ENCODE data around the gene THSD7B.

THSD7B gene

DNA sequence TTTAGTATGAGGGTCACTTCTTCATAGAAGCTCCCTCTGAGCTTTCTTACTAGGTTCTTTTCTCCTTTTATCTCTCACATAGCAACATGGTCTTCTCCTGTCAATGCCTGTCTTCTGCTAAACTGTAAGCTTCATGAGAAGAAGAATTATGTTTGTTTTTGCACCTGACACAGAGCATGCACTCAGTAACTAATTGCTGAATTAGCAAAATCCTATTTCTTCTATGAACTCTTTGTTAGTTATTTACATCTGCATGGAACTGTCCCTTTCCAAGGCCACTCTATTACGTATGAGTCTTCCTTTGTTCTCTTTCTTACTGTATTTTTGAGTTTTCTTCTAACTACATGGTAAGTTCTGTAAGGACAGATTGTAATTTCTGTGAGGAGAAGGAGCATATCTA, 63.4 kb downstream of the THSD7B start:
- H3K18ac ChIP-seq (ENCODE audit: low read length): no peak overlapping the region
- H3K9me3 ChIP-seq (ENCODE audit: insufficient read depth, low read depth, low read length): no peaks in the 10 kb centered on the region
- H4K8ac ChIP-seq (ENCODE audit: low read depth, low read length): no peak overlapping the region
- no CpG with 5 or more reads among the region's 1 CpG for WGBS (ENCODE audit: extremely low coverage, insufficient coverage, insufficient read length)
- no peak overlapping the region for H3K9ac ChIP-seq (ENCODE audit: low read length)
- no peak overlapping the region for H2BK120ac ChIP-seq (ENCODE audit: insufficient read depth, low read length, poor library complexity)
- DNase-seq: no peak
- no peak overlapping the region for H2AK5ac ChIP-seq (ENCODE audit: low read length)
- H2AFZ ChIP-seq (ENCODE audit: insufficient read depth, low read length, poor library complexity): no peak overlapping the region
- H3K79me1 ChIP-seq (ENCODE audit: low read length): no peaks in the 10 kb centered on the region
- no peak overlapping the region for H2BK5ac ChIP-seq (ENCODE audit: low read depth, low read length, poor library complexity)
- H3K23ac ChIP-seq (ENCODE audit: low read length): no peak overlapping the region
- no peak overlapping the region for H4K91ac ChIP-seq (ENCODE audit: low read depth, low read length)
- no peaks in the 10 kb centered on the region for H3K36me3 ChIP-seq (ENCODE audit: control insufficient read depth in 1 of 2, insufficient read depth in 2 of 2, low read length in 2 of 2)
- H2BK12ac ChIP-seq (ENCODE audit: low read length): no peak overlapping the region
- no peaks in the 10 kb centered on the region for H3K27me3 ChIP-seq (ENCODE audit: insufficient read depth, low read length)
- no peak overlapping the region for H3K4ac ChIP-seq (ENCODE audit: low read depth, low read length)
- H3K4me1 ChIP-seq (ENCODE audit: control insufficient read depth in 1 of 2, insufficient read depth in 2 of 2, low read length in 2 of 2): no peaks in the 10 kb centered on the region
- H3K14ac ChIP-seq (ENCODE audit: low read length): no peak overlapping the region
- H4K12ac ChIP-seq (ENCODE audit: low read depth, low read length): no peak overlapping the region
- no peak overlapping the region for H3K4me3 ChIP-seq (ENCODE audit: low read depth, low read length)
- no peak overlapping the region for H3K4me2 ChIP-seq (ENCODE audit: low read length)
- no peaks in the 10 kb centered on the region for H3K79me2 ChIP-seq (ENCODE audit: control insufficient read depth, insufficient read depth, low read length, poor library complexity)
- no peak overlapping the region for H3K27ac ChIP-seq (ENCODE audit: low read depth, low read length)

DNA sequence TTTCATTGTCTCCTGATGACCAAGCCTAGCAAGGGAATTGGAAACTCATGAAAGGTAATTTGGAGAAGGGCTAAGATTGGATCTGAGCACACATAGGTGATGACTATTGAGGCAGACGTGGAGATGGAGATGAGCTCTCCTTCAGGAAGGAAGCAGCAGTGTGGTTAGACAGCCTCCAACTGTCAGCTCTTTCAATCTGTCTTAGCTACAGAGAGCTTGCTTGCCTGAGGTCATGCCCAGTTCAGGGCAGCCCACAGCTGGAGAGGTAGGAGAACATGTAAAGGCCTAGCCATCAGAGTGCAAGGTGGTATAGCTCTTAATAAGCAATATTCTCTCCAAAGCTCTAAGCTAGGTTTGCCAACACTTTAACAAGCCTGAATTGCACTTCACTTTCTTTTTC, 79.2 kb downstream of the THSD7B start:
- Histone ChIP-seq H3K18ac (ENCODE audit: low read length) (no peak overlapping the region), H3K23ac (ENCODE audit: low read length) (no peak overlapping the region), H3K27me3 (ENCODE audit: insufficient read depth, low read length) (no peaks in the 10 kb centered on the region), H2BK5ac (ENCODE audit: low read depth, low read length, poor library complexity) (no peak overlapping the region), H3K4me3 (ENCODE audit: low read depth, low read length) (no peak overlapping the region), H3K14ac (ENCODE audit: low read length) (no peak overlapping the region), H2AK5ac (ENCODE audit: low read length) (no peak overlapping the region), H4K8ac (ENCODE audit: low read depth, low read length) (no peak overlapping the region), H2BK120ac (ENCODE audit: insufficient read depth, low read length, poor library complexity) (no peak overlapping the region), H2BK12ac (ENCODE audit: low read length) (no peak overlapping the region), H3K9me3 (ENCODE audit: insufficient read depth, low read depth, low read length) (no peaks in the 10 kb centered on the region), H3K4me1 (ENCODE audit: control insufficient read depth in 1 of 2, insufficient read depth in 2 of 2, low read length in 2 of 2) (no peaks in the 10 kb centered on the region), H4K91ac (ENCODE audit: low read depth, low read length) (no peak overlapping the region), H4K12ac (ENCODE audit: low read depth, low read length) (no peak overlapping the region), H3K79me1 (ENCODE audit: low read length) (no peaks in the 10 kb centered on the region), H3K4me2 (ENCODE audit: low read length) (no peak overlapping the region), H3K36me3 (ENCODE audit: control insufficient read depth in 1 of 2, insufficient read depth in 2 of 2, low read length in 2 of 2) (no peaks in the 10 kb centered on the region), H3K4ac (ENCODE audit: low read depth, low read length) (no peak overlapping the region), H2AFZ (ENCODE audit: insufficient read depth, low read length, poor library complexity) (no peak overlapping the region), H3K79me2 (ENCODE audit: control insufficient read depth, insufficient read depth, low read length, poor library complexity) (no peaks in the 10 kb centered on the region), H3K9ac (ENCODE audit: low read length) (no peak overlapping the region), H3K27ac (ENCODE audit: low read depth, low read length) (no peak overlapping the region)
- no CpG with 5 or more reads among the region's 1 CpG for WGBS (ENCODE audit: extremely low coverage, insufficient coverage, insufficient read length)
- no peak for DNase-seq

- H2BK12ac ChIP-seq (ENCODE audit: low read length): no peak overlapping the region
- no peaks in the 10 kb centered on the region for H3K79me2 ChIP-seq (ENCODE audit: control insufficient read depth, insufficient read depth, low read length, poor library complexity)
- H4K91ac ChIP-seq (ENCODE audit: low read depth, low read length): no peak overlapping the region
- no peak for DNase-seq
- H3K4me2 ChIP-seq (ENCODE audit: low read length): no peak overlapping the region
- H3K14ac ChIP-seq (ENCODE audit: low read length): no peak overlapping the region
- H3K27me3 ChIP-seq (ENCODE audit: insufficient read depth, low read length): no peaks in the 10 kb centered on the region
- no peaks in the 10 kb centered on the region for H3K79me1 ChIP-seq (ENCODE audit: low read length)
- H3K36me3 ChIP-seq (ENCODE audit: control insufficient read depth in 1 of 2, insufficient read depth in 2 of 2, low read length in 2 of 2): no peaks in the 10 kb centered on the region
- H4K12ac ChIP-seq (ENCODE audit: low read depth, low read length): no peak overlapping the region
- no CpG with 5 or more reads among the region's 7 CpGs for WGBS (ENCODE audit: extremely low coverage, insufficient coverage, insufficient read length)
- no peaks in the 10 kb centered on the region for H3K4me1 ChIP-seq (ENCODE audit: control insufficient read depth in 1 of 2, insufficient read depth in 2 of 2, low read length in 2 of 2)
- H2BK5ac ChIP-seq (ENCODE audit: low read depth, low read length, poor library complexity): no peak overlapping the region
- no peak overlapping the region for H3K23ac ChIP-seq (ENCODE audit: low read length)
- no peaks in the 10 kb centered on the region for H3K9me3 ChIP-seq (ENCODE audit: insufficient read depth, low read depth, low read length)
- H3K9ac ChIP-seq (ENCODE audit: low read length): no peak overlapping the region
- H2AFZ ChIP-seq (ENCODE audit: insufficient read depth, low read length, poor library complexity): no peak overlapping the region
- H2AK5ac ChIP-seq (ENCODE audit: low read length): no peak overlapping the region
- no peak overlapping the region for H3K4me3 ChIP-seq (ENCODE audit: low read depth, low read length)
- no peak overlapping the region for H2BK120ac ChIP-seq (ENCODE audit: insufficient read depth, low read length, poor library complexity)
- no peak overlapping the region for H3K18ac ChIP-seq (ENCODE audit: low read length)
- no peak overlapping the region for H4K8ac ChIP-seq (ENCODE audit: low read depth, low read length)
- no peak overlapping the region for H3K4ac ChIP-seq (ENCODE audit: low read depth, low read length)
- H3K27ac ChIP-seq (ENCODE audit: low read depth, low read length): no peak overlapping the region
These were observed 93.3 kb downstream of the THSD7B start for GRCh38 chr2:136858656-136859055.

GRCh38 chr2:136860443-136860958, 95.2 kb downstream of the THSD7B start:
- no peak overlapping the region for H3K23ac ChIP-seq (ENCODE audit: low read length)
- no peak overlapping the region for H2BK5ac ChIP-seq (ENCODE audit: low read depth, low read length, poor library complexity)
- no peak overlapping the region for H3K27ac ChIP-seq (ENCODE audit: low read depth, low read length)
- H2AK5ac ChIP-seq (ENCODE audit: low read length): no peak overlapping the region
- no peaks in the 10 kb centered on the region for H3K79me2 ChIP-seq (ENCODE audit: control insufficient read depth, insufficient read depth, low read length, poor library complexity)
- no peak overlapping the region for H3K18ac ChIP-seq (ENCODE audit: low read length)
- no peak overlapping the region for H2AFZ ChIP-seq (ENCODE audit: insufficient read depth, low read length, poor library complexity)
- no peak overlapping the region for H3K14ac ChIP-seq (ENCODE audit: low read length)
- no peaks in the 10 kb centered on the region for H3K79me1 ChIP-seq (ENCODE audit: low read length)
- H4K12ac ChIP-seq (ENCODE audit: low read depth, low read length): no peak overlapping the region
- H2BK120ac ChIP-seq (ENCODE audit: insufficient read depth, low read length, poor library complexity): no peak overlapping the region
- H3K36me3 ChIP-seq (ENCODE audit: control insufficient read depth in 1 of 2, insufficient read depth in 2 of 2, low read length in 2 of 2): no peaks in the 10 kb centered on the region
- H2BK12ac ChIP-seq (ENCODE audit: low read length): no peak overlapping the region
- H3K9ac ChIP-seq (ENCODE audit: low read length): no peak overlapping the region
- H3K4me3 ChIP-seq (ENCODE audit: low read depth, low read length): no peak overlapping the region
- no peaks in the 10 kb centered on the region for H3K4me1 ChIP-seq (ENCODE audit: control insufficient read depth in 1 of 2, insufficient read depth in 2 of 2, low read length in 2 of 2)
- H4K91ac ChIP-seq (ENCODE audit: low read depth, low read length): no peak overlapping the region
- no peak for DNase-seq
- no CpG with 5 or more reads among the region's 2 CpGs for WGBS (ENCODE audit: extremely low coverage, insufficient coverage, insufficient read length)
- no peak overlapping the region for H4K8ac ChIP-seq (ENCODE audit: low read depth, low read length)
- no peak overlapping the region for H3K4ac ChIP-seq (ENCODE audit: low read depth, low read length)
- no peaks in the 10 kb centered on the region for H3K9me3 ChIP-seq (ENCODE audit: insufficient read depth, low read depth, low read length)
- H3K27me3 ChIP-seq (ENCODE audit: insufficient read depth, low read length): no peaks in the 10 kb centered on the region
- no peak overlapping the region for H3K4me2 ChIP-seq (ENCODE audit: low read length)

All from trophoblast cell (in vitro differentiated cells and primary cell).